Neural progenitor cell (in vitro differentiated cells): Measurements from ENCODE around the gene FAM110A.

Experiments
- CTCF ChIP-seq: fragments of 200-600 bp; sonication (generic); IDR thresholded peaks from 2 replicates; pipeline ENCODE4 v1.5.1; 2017; ENCODE audit warnings: antibody characterized with exemption, mild to moderate bottlenecking
- EZH2 ChIP-seq: fragments of 200-600 bp; sonication (generic); IDR thresholded peaks from 2 replicates; pipeline ENCODE4 v1.6.1; 2017; ENCODE audit warnings: antibody characterized with exemption, mild to moderate bottlenecking, moderate library complexity
- EZH2phosphoT487 ChIP-seq: fragments of 200-600 bp; sonication (generic); IDR thresholded peaks from 2 replicates; pipeline ENCODE4 v1.6.1; 2017; ENCODE audit warnings: antibody characterized with exemption

GRCh38 chr20:856361-856775, 22.9 kb downstream of the FAM110A start:
- no peak for TF ChIP-seq CTCF
- TF ChIP-seq EZH2phosphoT487, result no peak
- no peak for TF ChIP-seq EZH2
